DOHH2 (cell line): ENCODE data around the gene BABAM2.

Experiments used
- CTCF ChIP-seq: fragments of 200-600 bp; sonication (generic); IDR thresholded peaks from one replicate; pipeline ENCODE4 v1.5.1; 2014; ENCODE audit warnings: antibody characterized with exemption, mild to moderate bottlenecking, low read depth, low read length; ENCODE audit not compliant: poor library complexity, severe bottlenecking
- EZH2phosphoT487 ChIP-seq: fragments of 200-600 bp; sonication (generic); IDR thresholded peaks from 2 replicates; pipeline ENCODE4 v1.6.1; 2017; ENCODE audit warnings: borderline replicate concordance, mild to moderate bottlenecking, antibody characterized with exemption, low read length, moderate library complexity, mixed read lengths

GRCh38 chr2:28175028-28175427, 284.5 kb downstream of the BABAM2 start:
- TF ChIP-seq CTCF (no peak), EZH2phosphoT487 (no peak)
